ENCODE results near the gene EXOSC10. TPM values are rescaled to one million over a fixed set of nuclear protein-coding genes. Genes with fewer than 3 reads are reported as not detected.
A peak's percentile ranks its signal among the peaks of the same experiment; 100 is the strongest.

The EXOSC10 gene
- total and polyA plus RNA-seq, 2 of the 13 experiments (the other 11 are each of a cell fraction or from before 2014, with no cell fraction given) = 48.4 to 67.6 TPM

- TF ChIP-seq PRDM10 (CRISPR knock-in tag; IDR thresholded peaks at IDR 0.05; ENCODE audit: low read depth) (no peak), NR2F1 (CRISPR knock-in tag; IDR thresholded peaks at IDR 0.05) (no peak), ZNF839 (CRISPR knock-in tag; IDR thresholded peaks at IDR 0.05; ENCODE audit: borderline replicate concordance) (no peak), XRCC5 (optimal IDR thresholded peaks at IDR 0.05; ENCODE audit: low read length) (peak; percentile 79), FOXA3 (CRISPR knock-in tag; IDR thresholded peaks at IDR 0.05) (peak; percentile 32; the same call in 1 of the 2 replicates), ZIK1 (CRISPR knock-in tag; IDR thresholded peaks at IDR 0.05; ENCODE audit: borderline replicate concordance, low read depth) (no peak), HOXA3 (CRISPR knock-in tag; IDR thresholded peaks at IDR 0.05) (no peak), HCFC1 (IDR thresholded peaks at IDR 0.05; ENCODE audit: low read depth, low read length) (no peak), ZNF652 (CRISPR knock-in tag; IDR thresholded peaks at IDR 0.05; ENCODE audit: borderline replicate concordance, low read depth) (no peak), ZNF503 (CRISPR knock-in tag; IDR thresholded peaks at IDR 0.05) (no peak), THAP11 (CRISPR knock-in tag; IDR thresholded peaks at IDR 0.05) (0 out of 2 replicates have a peak, but pooled peaks have one; percentile 23), RAD21 (CRISPR knock-in tag; IDR thresholded peaks at IDR 0.05) (peak; percentile 94), CHCHD3 (CRISPR knock-in tag; IDR thresholded peaks at IDR 0.05) (no peak), ZBTB25 (CRISPR knock-in tag; IDR thresholded peaks at IDR 0.05) (0 out of 2 replicates have a peak, but pooled peaks have one; percentile 41), MIER2 (CRISPR knock-in tag; IDR thresholded peaks at IDR 0.05) (peak; percentile 70; the same call in 1 of the 2 replicates), RXRB (CRISPR knock-in tag; IDR thresholded peaks at IDR 0.05; ENCODE audit: borderline replicate concordance) (0 out of 2 replicates have a peak, but pooled peaks have one; percentile 27), GPN1 (CRISPR knock-in tag; IDR thresholded peaks at IDR 0.05; ENCODE audit: borderline replicate concordance) (no peak), CEBPG (CRISPR knock-in tag; IDR thresholded peaks at IDR 0.05) (0 out of 2 replicates have a peak, but pooled peaks have one; percentile 13), GATAD1 (CRISPR knock-in tag; IDR thresholded peaks at IDR 0.05) (peak; percentile 37; the same call in 1 of the 2 replicates)
- TF ChIP-seq, protein P1, sequence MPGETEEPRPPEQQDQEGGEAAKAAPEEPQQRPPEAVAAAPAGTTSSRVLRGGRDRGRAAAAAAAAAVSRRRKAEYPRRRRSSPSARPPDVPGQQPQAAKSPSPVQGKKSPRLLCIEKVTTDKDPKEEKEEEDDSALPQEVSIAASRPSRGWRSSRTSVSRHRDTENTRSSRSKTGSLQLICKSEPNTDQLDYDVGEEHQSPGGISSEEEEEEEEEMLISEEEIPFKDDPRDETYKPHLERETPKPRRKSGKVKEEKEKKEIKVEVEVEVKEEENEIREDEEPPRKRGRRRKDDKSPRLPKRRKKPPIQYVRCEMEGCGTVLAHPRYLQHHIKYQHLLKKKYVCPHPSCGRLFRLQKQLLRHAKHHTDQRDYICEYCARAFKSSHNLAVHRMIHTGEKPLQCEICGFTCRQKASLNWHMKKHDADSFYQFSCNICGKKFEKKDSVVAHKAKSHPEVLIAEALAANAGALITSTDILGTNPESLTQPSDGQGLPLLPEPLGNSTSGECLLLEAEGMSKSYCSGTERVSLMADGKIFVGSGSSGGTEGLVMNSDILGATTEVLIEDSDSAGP (CRISPR knock-in tag; IDR thresholded peaks at IDR 0.05; ENCODE audit: borderline replicate concordance) = no peak
- TF ChIP-seq, protein P2, sequence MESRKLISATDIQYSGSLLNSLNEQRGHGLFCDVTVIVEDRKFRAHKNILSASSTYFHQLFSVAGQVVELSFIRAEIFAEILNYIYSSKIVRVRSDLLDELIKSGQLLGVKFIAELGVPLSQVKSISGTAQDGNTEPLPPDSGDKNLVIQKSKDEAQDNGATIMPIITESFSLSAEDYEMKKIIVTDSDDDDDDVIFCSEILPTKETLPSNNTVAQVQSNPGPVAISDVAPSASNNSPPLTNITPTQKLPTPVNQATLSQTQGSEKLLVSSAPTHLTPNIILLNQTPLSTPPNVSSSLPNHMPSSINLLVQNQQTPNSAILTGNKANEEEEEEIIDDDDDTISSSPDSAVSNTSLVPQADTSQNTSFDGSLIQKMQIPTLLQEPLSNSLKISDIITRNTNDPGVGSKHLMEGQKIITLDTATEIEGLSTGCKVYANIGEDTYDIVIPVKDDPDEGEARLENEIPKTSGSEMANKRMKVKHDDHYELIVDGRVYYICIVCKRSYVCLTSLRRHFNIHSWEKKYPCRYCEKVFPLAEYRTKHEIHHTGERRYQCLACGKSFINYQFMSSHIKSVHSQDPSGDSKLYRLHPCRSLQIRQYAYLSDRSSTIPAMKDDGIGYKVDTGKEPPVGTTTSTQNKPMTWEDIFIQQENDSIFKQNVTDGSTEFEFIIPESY (CRISPR knock-in tag; IDR thresholded peaks at IDR 0.05) = 0 out of 2 replicates have a peak, but pooled peaks have one; percentile 15
These were observed 61.9 kb downstream of the EXOSC10 start (continued) for GRCh38 chr1:11037740-11038182.

Data from HepG2 (cell line).